Tibial nerve (tissue), 4 donors: ENCODE data around the gene C5. TPM values are rescaled to one million over a fixed set of nuclear protein-coding genes. Genes with fewer than 3 reads are reported as not detected.
"Not testable (repeated sequence)": the region's sequence is repeated elsewhere in the genome, so short reads cannot be mapped to it uniquely, and the experiment has no call there.

Source experiments
- DNase-seq, 2 donors: peaks; one replicate each; pipeline ENCODE4 v3.0.0-alpha.2; 2019; ENCODE audit warnings: low spot score in 2 of 2
- H3K27ac ChIP-seq, 4 donors: fragments of 200-600 bp; sonication (generic) in 3 of 4; one replicate each; pipeline ENCODE4 v1.5.1; 2017 to 2019; ENCODE audit warnings: mild to moderate bottlenecking in 1 of 4
- H3K27me3 ChIP-seq, 2 donors: fragments of 200-600 bp; sonication (generic) in 1 of 2; one replicate each; pipeline versions ENCODE4 v1.5.1 to v1.6.0; 2017 to 2019
- H3K36me3 ChIP-seq, 3 donors: fragments of 200-600 bp; sonication (generic); one replicate each; pipeline ENCODE4 v1.5.1; 2018 to 2019
- H3K4me1 ChIP-seq, 4 donors: fragments of 200-600 bp; sonication (generic) in 3 of 4; one replicate each; pipeline ENCODE4 v1.5.1; 2017 to 2019
- H3K4me3 ChIP-seq, 4 donors: fragments of 200-600 bp; sonication (generic) in 3 of 4; one replicate each; pipeline ENCODE4 v1.5.1; 2017 to 2019; ENCODE audit warnings: mild to moderate bottlenecking in 1 of 4, moderate library complexity in 1 of 4
- H3K9me3 ChIP-seq, 4 donors: fragments of 200-600 bp; sonication (generic) in 3 of 4; one replicate each; pipeline ENCODE4 v1.5.1; 2017 to 2019
- EP300 ChIP-seq, 2 donors: sonication (generic); formaldehyde crosslinking; IDR thresholded peaks; one replicate each; pipeline ENCODE4 v1.6.1; 2017; ENCODE audit warnings: antibody characterized with exemption in 2 of 2, mild to moderate bottlenecking in 1 of 2
- POLR2A ChIP-seq, 2 donors: fragments of 450-650 bp; IDR thresholded peaks; one replicate each; pipeline ENCODE4 v1.6.1; 2017; ENCODE audit warnings: antibody characterized with exemption in 2 of 2, mild to moderate bottlenecking in 2 of 2, moderate library complexity in 2 of 2
- WGBS, 2 donors: methylation state at CpG; one replicate each; pipeline ENCODE4 v1.1.5; 2018; 5-methylcytosine and 5-hydroxymethylcytosine counted together
- total RNA-seq, 4 donors: library from RNA; depleted of rRNA; stranded (reverse); fragments of >200 nt; gene quantifications; one replicate each; pipeline ENCODE4 v1.1.0, GENCODE V29; 2016
- TF ChIP-seq, protein P1 (sequence below), 5 experiments: fragments of 200-600 bp in 3 of 5; fragments of 450-650 bp in 2 of 5; sonication (generic) in 3 of 5; IDR thresholded peaks; one replicate each; pipeline ENCODE4 v1.5.1; 2016 to 2019; ENCODE audit warnings: antibody characterized with exemption in 5 of 5, mild to moderate bottlenecking in 3 of 5, moderate library complexity in 2 of 5

The C5 gene
- total RNA-seq, 4 donors from 2014 or later = 18.9 to 33.0 (median 23.2) TPM

DNA sequence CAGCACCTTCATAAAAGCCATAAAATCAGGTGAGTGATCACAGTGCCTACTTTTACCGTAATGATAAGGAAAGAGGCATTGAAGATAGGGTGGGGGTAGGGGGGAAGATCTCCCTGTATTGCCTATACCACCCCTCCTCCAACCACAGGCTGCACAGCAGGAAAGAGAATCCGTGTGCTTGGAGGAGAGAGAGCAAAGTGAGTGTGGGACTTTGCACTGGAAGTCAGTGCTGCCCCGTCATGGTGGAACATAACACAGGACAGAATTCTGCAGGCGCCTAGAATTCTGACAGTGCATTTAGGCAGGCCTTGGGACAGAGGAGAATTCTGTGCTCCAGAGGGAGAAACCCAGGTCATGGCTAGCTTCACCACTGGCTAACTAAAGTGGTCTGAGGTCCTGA is 3.5 kb upstream of the C5 start:
- H3K27ac ChIP-seq = no peak overlapping the region
- H3K27me3 ChIP-seq = no peaks in the 10 kb centered on the region
- no peaks in the 10 kb centered on the region for H3K4me1 ChIP-seq
- WGBS, 2 donors = 70 to 83% methylated on average over 4 of the region's 4 CpGs
- H3K36me3 ChIP-seq = peaks cover 0 to 44% (median 0%) of the 10 kb centered on the region in 3 donors
- TF ChIP-seq EP300 (IDR thresholded peaks at IDR 0.05) (no peak), POLR2A (IDR thresholded peaks at IDR 0.05) (no peak)
- TF ChIP-seq, protein P1, sequence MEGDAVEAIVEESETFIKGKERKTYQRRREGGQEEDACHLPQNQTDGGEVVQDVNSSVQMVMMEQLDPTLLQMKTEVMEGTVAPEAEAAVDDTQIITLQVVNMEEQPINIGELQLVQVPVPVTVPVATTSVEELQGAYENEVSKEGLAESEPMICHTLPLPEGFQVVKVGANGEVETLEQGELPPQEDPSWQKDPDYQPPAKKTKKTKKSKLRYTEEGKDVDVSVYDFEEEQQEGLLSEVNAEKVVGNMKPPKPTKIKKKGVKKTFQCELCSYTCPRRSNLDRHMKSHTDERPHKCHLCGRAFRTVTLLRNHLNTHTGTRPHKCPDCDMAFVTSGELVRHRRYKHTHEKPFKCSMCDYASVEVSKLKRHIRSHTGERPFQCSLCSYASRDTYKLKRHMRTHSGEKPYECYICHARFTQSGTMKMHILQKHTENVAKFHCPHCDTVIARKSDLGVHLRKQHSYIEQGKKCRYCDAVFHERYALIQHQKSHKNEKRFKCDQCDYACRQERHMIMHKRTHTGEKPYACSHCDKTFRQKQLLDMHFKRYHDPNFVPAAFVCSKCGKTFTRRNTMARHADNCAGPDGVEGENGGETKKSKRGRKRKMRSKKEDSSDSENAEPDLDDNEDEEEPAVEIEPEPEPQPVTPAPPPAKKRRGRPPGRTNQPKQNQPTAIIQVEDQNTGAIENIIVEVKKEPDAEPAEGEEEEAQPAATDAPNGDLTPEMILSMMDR (IDR thresholded peaks at IDR 0.05) = no peak
- H3K9me3 ChIP-seq = peaks cover 0 to 8% (median 0%) of the 10 kb centered on the region in 4 donors
- DNase-seq = no peak
- no peak overlapping the region for H3K4me3 ChIP-seq

DNA sequence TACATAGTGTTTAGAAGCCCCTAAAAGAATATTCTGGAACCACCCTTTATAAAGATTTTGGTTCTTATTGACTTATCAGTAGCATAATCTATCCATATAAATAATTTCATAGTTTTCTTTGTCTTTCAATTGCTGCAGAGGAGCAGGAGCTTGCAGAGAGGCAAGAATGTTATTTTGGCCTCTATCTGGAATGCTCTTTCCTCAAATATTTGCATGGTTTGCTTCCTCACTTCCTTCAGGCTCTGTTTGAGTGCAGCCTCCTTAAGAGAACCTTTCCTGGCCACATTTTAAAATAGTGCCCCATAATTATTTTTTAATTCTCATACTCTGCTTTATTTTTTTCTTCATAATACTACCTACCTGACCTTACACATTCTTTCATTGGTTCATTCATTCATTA is 1.5 kb downstream of the C5 start:
- DNase-seq = no peak
- no peaks in the 10 kb centered on the region for H3K9me3 ChIP-seq
- peaks cover 0 to 8% (median 0%) of the 10 kb centered on the region in 3 donors for H3K36me3 ChIP-seq
- H3K27me3 ChIP-seq = no peaks in the 10 kb centered on the region
- no peak overlapping the region for H3K4me3 ChIP-seq
- no peaks in the 10 kb centered on the region for H3K4me1 ChIP-seq
- TF ChIP-seq, protein P1 (IDR thresholded peaks at IDR 0.05) = no peak
- TF ChIP-seq EP300 (IDR thresholded peaks at IDR 0.05) (no peak), POLR2A (IDR thresholded peaks at IDR 0.05) (no peak)
- no peak overlapping the region for H3K27ac ChIP-seq

GRCh38 chr9:121048175-121048574 is 1.9 kb downstream of the C5 start:
- no peaks in the 10 kb centered on the region for H3K4me1 ChIP-seq
- peaks cover 0 to 5% (median 0%) of the 10 kb centered on the region in 3 donors for H3K36me3 ChIP-seq
- no peak for TF ChIP-seq EP300 (IDR thresholded peaks at IDR 0.05)
- 92 to 100% methylated on average over 2 of the region's 2 CpGs for WGBS, 2 donors
- no peaks in the 10 kb centered on the region for H3K9me3 ChIP-seq
- no peak overlapping the region for H3K27ac ChIP-seq
- no peak overlapping the region for H3K4me3 ChIP-seq
- no peaks in the 10 kb centered on the region for H3K27me3 ChIP-seq
- DNase-seq = no peak

DNA sequence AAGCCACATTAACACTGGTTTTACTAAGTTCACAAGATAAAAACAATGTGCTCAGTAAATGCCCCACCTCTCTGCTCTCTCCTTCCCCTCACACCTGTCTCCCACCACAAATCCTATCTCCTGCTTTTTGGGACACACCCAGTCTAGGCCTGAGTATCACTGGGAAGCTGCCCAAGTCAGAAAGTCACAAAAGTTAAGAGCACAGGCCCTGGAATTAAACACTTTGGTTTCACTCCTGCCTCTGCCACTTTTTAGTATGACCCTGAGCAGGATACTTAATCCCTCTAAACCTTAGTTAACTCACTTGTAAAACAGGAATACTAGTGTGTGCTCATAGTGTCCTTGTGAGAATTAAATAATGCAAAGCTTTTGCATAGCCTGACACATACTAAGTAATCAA is 11.3 kb downstream of the C5 start:
- Histone ChIP-seq H3K27me3 (no peaks in the 10 kb centered on the region), H3K4me3 (no peak overlapping the region), H3K27ac (peak overlapping the region in 2 of 4 donors; percentile 4 to 33), H3K4me1 (no peaks in the 10 kb centered on the region), H3K36me3 (peaks cover 0 to 26% (median 0%) of the 10 kb centered on the region in 3 donors), H3K9me3 (no peaks in the 10 kb centered on the region)
- TF ChIP-seq, protein P1 (IDR thresholded peaks at IDR 0.05) = no peak
- TF ChIP-seq EP300 (IDR thresholded peaks at IDR 0.05) = no peak
- TF ChIP-seq POLR2A (IDR thresholded peaks at IDR 0.05) = no peak
- no peak for DNase-seq

- 83 to 85% methylated on average over 2 of the region's 2 CpGs for WGBS, 2 donors
- TF ChIP-seq POLR2A (IDR thresholded peaks at IDR 0.05) (no peak), EP300 (IDR thresholded peaks at IDR 0.05) (no peak)
- TF ChIP-seq, protein P1 (IDR thresholded peaks at IDR 0.05) = no peak
- Histone ChIP-seq H3K4me3 (no peak overlapping the region), H3K9me3 (no peaks in the 10 kb centered on the region), H3K36me3 (peaks cover 0 to 30% (median 0%) of the 10 kb centered on the region in 3 donors), H3K27me3 (no peaks in the 10 kb centered on the region), H3K27ac (peak overlapping the region in 1 of 4 donors; percentile 33), H3K4me1 (no peaks in the 10 kb centered on the region)
- DNase-seq = no peak
These were observed 11.7 kb downstream of the C5 start for GRCh38 chr9:121038362-121038761.

DNA sequence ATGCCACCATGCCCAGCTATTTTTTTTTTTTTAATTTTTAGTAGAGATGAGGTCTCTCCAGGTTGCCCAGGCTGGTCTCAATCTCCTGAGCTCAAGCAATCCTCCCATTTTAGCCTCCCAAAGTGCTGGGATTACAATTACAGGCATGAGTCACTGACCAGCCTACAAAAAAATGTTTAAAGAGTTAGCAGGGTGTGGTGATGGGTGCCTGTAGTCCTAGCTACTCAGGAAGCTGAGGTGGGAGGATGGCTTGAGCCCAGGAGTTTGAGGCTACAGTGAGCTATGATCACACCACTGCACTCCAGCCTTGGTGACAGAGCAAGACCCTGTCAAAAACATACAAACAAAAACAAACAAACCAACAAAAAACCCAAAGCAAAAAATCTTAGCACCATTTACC is 14.4 kb downstream of the C5 start:
- H3K27ac ChIP-seq, H3K4me3 ChIP-seq, DNase-seq, H3K27me3 ChIP-seq, H3K9me3 ChIP-seq, H3K4me1 ChIP-seq: not testable (repeated sequence)
- peaks cover 0 to 47% (median 0%) of the 10 kb centered on the region in 3 donors for H3K36me3 ChIP-seq
